ENCODE results near the gene IL18RAP.

DNA sequence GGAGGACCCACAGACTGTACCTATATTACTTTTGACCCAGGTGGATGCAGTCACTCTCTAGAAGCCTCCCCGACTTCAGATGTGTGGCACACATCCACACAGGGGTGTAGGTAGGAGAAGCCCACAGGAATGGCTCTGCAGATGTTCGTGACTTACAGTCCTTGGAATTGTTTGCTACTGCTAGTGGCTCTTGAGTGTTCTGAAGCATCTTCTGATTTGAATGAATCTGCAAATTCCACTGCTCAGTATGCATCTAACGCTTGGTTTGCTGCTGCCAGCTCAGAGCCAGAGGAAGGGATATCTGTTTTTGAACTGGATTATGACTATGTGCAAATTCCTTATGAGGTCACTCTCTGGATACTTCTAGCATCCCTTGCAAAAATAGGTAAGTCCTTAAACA lies 50.7 kb downstream of the IL18RAP start:
- TF ChIP-seq, protein P1, sequence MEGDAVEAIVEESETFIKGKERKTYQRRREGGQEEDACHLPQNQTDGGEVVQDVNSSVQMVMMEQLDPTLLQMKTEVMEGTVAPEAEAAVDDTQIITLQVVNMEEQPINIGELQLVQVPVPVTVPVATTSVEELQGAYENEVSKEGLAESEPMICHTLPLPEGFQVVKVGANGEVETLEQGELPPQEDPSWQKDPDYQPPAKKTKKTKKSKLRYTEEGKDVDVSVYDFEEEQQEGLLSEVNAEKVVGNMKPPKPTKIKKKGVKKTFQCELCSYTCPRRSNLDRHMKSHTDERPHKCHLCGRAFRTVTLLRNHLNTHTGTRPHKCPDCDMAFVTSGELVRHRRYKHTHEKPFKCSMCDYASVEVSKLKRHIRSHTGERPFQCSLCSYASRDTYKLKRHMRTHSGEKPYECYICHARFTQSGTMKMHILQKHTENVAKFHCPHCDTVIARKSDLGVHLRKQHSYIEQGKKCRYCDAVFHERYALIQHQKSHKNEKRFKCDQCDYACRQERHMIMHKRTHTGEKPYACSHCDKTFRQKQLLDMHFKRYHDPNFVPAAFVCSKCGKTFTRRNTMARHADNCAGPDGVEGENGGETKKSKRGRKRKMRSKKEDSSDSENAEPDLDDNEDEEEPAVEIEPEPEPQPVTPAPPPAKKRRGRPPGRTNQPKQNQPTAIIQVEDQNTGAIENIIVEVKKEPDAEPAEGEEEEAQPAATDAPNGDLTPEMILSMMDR (IDR thresholded peaks at IDR 0.05; ENCODE audit: poor library complexity): no peak
- TF ChIP-seq EZH2phosphoT487 (IDR thresholded peaks at IDR 0.05; ENCODE audit: low read depth, severe bottlenecking, unreplicated experiment): no peak
